ENCODE measurements around the gene RABEP2.
"Not testable (repeated sequence)": the region's sequence is repeated elsewhere in the genome, so short reads cannot be mapped to it uniquely, and the experiment has no call there.

The RABEP2 gene

DNA sequence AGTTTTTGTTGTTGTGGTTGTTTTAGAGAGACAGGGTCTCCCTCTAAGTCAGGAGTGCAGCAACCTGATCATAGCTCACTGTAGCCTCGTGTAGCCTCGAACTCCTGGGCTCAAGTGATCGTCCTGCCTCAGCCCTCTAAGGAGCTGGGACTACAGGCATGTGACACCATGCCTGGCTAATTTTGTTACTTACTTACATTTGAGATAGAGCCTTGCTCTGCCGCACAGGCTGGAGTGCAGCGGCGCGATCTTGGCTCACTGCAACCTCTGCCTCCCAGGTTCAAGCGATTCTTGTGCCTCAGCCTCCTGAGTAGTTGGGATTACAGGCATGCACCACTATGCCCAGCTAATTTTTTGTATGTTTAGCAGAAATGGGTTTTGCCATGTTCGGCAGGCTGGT is 57.4 kb downstream of the RABEP2 start:
- not testable (repeated sequence) for H3K4me3 Mint-ChIP-seq, H3K27me3 Mint-ChIP-seq, H3K27ac Mint-ChIP-seq, H3K9me3 Mint-ChIP-seq
- Mint-ChIP-seq H3K4me1 (ENCODE audit: low read depth) (peaks cover 20% of the 10 kb centered on the region), H3K36me3 (ENCODE audit: low read depth) (peaks cover 37% of the 10 kb centered on the region)

DNA sequence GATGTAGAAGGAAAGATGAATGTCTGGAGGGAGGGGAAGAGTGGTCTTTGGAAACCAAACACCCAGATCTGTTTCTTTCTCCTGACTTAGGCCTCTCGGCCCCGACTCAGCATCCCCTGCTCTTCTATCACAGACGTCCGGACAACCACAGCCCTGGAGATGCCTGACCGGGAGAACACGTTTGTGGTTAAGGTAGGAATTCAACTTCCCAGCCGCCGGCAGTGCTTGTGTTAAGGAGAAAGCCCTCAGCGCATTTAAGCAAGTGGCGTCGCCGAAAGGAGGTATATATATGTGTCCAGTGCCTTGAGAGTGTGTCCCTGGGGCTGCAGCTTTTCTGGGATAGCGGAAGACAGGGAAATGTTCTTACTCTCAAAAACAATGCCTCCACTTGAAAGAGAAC is 57.8 kb downstream of the RABEP2 start:
- H3K36me3 Mint-ChIP-seq (ENCODE audit: low read depth) = peaks cover 37% of the 10 kb centered on the region
- H3K4me3 Mint-ChIP-seq = no peak overlapping the region
- no peaks in the 10 kb centered on the region for H3K27me3 Mint-ChIP-seq
- no peaks in the 10 kb centered on the region for H3K9me3 Mint-ChIP-seq
- H3K27ac Mint-ChIP-seq = no peak overlapping the region
- H3K4me1 Mint-ChIP-seq (ENCODE audit: low read depth) = peaks cover 20% of the 10 kb centered on the region

DNA sequence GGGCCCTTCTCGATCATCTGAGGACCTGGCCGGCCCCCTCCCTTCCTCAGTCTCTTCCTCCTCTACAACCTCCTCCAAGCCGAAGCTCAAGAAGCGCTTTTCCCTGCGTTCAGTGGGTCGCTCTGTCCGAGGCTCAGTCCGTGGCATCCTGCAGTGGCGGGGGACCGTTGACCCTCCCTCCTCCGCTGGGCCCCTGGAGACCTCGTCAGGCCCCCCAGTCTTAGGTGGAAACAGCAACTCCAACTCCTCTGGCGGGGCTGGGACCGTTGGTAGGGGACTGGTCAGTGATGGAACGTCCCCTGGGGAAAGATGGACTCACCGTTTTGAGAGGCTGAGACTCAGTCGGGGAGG is 58.6 kb downstream of the RABEP2 start:
- H3K27ac Mint-ChIP-seq = no peak overlapping the region
- peaks cover 44% of the 10 kb centered on the region for H3K36me3 Mint-ChIP-seq (ENCODE audit: low read depth)
- no peaks in the 10 kb centered on the region for H3K9me3 Mint-ChIP-seq
- H3K4me3 Mint-ChIP-seq = no peak overlapping the region
- H3K4me1 Mint-ChIP-seq (ENCODE audit: low read depth) = peaks cover 27% of the 10 kb centered on the region
- no peaks in the 10 kb centered on the region for H3K27me3 Mint-ChIP-seq

DNA sequence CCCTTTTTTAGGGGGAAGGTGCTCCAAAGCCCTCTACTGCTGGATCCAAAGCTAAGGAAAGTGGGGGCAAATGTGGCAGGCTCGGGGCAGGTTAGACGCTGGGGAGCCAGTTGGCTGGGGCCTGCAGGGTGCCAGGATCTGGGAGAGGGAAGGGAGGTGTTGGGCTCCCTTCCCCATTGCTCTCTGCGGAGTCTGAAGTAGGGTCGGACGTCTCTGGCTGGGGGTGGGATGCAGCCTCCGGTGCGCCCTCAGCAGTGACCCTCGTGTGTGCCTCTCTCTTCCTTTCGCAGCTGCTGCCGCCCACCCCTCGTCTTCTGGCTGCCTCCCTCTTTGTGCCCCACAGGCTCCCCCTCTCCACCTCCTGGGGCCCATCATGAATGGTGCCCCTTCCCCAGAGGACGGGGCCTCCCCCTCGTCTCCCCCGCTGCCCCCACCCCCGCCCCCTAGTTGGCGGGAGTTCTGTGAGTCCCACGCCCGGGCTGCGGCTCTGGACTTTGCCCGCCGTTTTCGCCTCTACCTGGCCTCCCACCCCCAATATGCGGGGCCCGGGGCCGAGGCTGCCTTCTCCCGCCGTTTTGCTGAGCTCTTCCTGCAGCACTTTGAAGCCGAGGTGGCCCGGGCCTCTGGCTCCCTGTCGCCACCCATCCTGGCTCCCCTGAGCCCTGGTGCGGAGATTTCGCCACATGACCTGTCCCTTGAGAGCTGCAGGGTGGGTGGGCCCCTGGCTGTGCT is 59.1 kb downstream of the RABEP2 start:
- Mint-ChIP-seq H3K9me3 (no peaks in the 10 kb centered on the region), H3K4me3 (no peak overlapping the region), H3K4me1 (ENCODE audit: low read depth) (peaks cover 27% of the 10 kb centered on the region), H3K27ac (no peak overlapping the region), H3K36me3 (ENCODE audit: low read depth) (peaks cover 39% of the 10 kb centered on the region), H3K27me3 (no peaks in the 10 kb centered on the region)

DNA sequence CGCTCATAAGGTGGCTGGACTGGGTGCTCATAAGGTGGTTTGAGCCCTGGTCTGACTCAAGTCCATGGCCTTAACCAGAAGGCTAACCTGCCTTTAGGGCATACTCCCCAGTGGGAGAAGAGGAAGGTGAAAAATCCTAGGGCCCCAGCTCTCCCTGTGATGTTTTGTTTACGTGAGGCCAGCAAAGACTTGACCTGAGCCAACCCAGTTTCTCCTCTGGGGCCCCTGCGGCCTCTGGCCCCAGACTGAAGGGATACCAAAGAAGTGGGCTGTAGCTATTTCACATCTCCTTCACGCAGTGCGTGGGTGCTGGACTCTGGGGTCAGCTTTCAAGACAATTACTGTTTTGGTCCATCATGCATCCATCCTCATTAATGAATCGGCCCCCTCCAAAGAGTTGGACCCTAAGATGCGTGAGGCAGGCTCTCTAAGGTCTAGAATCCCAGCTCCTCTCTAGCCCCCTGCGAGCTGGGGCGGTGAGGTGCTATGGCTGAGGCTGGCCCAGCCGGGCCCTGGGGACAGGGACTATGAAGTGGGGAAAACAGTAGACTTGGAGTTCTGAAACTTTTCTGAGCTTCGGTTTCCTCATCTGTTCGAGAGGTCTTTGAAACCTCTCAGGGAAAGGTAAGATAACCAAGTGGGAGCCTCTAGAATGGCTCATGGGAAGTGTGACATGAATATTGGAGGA is 59.9 kb downstream of the RABEP2 start:
- Mint-ChIP-seq H3K36me3 (ENCODE audit: low read depth) (peaks cover 31% of the 10 kb centered on the region), H3K4me3 (peak overlapping the region; percentile 96), H3K27ac (peak overlapping the region; percentile 97), H3K9me3 (no peaks in the 10 kb centered on the region), H3K27me3 (no peaks in the 10 kb centered on the region), H3K4me1 (ENCODE audit: low read depth) (peaks cover 31% of the 10 kb centered on the region)

DNA sequence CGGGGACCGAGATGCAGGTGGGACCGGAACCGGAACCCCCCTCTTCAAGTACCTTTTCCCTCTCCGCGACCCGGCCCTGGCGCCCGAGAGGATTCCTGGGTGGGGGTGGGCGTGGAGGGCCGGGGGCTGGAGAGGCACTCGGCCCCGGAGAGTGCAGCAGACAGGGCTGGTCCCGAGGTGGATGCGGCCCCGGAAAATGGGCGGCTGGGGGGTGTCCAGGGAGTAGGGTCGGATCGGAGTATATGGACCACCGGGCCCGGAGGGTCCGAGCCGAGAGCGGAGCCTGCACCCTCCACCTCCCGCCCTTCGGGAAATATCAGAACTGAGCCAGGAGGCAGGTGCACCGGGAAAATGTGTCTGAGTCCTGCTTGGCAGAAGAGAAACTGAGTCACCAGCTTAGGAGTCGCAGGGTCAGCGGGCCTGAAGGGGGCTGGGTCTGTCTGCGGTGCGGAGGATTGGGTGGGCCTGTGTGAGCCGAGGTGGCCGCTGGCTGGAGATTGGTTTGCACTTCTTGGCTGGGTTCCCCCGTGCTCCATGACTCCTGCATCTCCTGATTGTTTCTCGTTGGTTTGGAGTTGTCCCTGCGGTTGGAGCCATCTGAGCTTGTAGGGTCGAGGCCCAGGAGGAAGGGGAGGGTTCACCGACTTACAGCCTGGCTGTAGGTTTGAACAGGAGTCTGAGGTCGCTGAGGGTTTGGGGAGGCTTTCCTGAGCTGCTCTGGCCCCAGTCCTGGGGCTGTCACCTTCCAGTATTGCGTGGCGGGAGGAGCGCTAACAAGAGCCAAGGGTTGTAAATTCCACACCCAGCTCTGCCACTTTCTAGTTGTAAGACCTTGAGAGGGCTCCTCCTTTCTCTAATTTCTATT is 60.9 kb downstream of the RABEP2 start:
- Mint-ChIP-seq H3K9me3 (no peaks in the 10 kb centered on the region), H3K27ac (peak overlapping the region; percentile 97), H3K36me3 (ENCODE audit: low read depth) (peaks cover 22% of the 10 kb centered on the region)

DNA sequence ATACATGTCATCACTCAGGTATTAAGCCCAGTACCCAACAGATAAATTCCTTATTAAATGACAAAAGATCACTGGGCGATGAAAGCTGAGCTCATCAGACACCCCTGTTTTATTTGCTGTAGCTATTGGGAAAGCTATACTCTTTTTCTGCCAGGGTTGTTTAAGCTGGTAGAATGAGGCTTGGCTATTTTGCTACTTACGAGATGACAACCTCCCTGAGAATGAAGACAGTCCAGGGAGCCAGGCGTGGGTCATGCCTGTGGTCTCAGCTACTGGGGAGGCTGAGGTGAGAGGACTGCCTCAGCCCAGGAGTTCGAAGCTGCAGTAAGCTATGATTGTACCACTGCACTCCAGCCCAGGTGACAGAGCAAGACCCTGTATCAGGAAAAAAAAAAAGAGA is 65.7 kb downstream of the RABEP2 start:
- Mint-ChIP-seq H3K36me3 (ENCODE audit: low read depth) (peaks cover 7% of the 10 kb centered on the region), H3K27ac (no peak overlapping the region), H3K9me3 (no peaks in the 10 kb centered on the region), H3K4me1 (ENCODE audit: low read depth) (peaks cover 17% of the 10 kb centered on the region), H3K4me3 (no peak overlapping the region), H3K27me3 (no peaks in the 10 kb centered on the region)

More for the DNA sequence above, 60.9 kb downstream of the RABEP2 start:
- Mint-ChIP-seq H3K27me3 (no peaks in the 10 kb centered on the region), H3K4me3 (peak overlapping the region; percentile 96), H3K4me1 (ENCODE audit: low read depth) (peaks cover 31% of the 10 kb centered on the region)

DNA sequence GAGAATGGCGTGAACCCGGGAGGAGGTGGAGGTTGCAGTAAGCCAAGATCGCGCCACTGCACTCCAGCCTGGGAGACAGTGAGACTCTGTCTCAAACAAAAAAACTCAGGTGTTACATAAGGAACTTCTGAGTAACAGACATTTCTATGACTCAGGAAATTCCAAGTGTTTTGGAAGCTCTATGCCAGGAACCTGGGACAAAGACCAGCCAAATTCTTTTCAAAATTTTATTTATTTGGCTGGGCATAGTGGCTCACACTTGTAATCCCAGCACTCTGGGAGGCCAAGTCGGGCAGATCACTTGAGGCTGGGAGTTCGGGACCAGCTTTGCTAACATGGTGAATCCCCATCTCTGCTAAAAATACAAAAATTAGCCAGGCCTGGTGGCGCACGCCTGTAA is 66.6 kb downstream of the RABEP2 start:
- H3K9me3 Mint-ChIP-seq = no peaks in the 10 kb centered on the region
- H3K36me3 Mint-ChIP-seq (ENCODE audit: low read depth) = peaks cover 7% of the 10 kb centered on the region
- no peaks in the 10 kb centered on the region for H3K27me3 Mint-ChIP-seq
- H3K4me1 Mint-ChIP-seq (ENCODE audit: low read depth) = peaks cover 14% of the 10 kb centered on the region
- no peak overlapping the region for H3K27ac Mint-ChIP-seq
- H3K4me3 Mint-ChIP-seq = no peak overlapping the region
